Activated CD4-positive, alpha-beta T cell treated with anti-CD3 and anti-CD28 coated beads, Interleukin-2, amount 10 ng/mL, durations not matched to agents 24 days and 14 days (primary cell): ENCODE data around the gene STAT2. TPM values are rescaled to one million over a fixed set of nuclear protein-coding genes. Genes with fewer than 3 reads are reported as not detected.

ENCODE experiments used
- DNase-seq: peaks from one replicate; pipeline ENCODE4 v3.0.0; 2022
- H3K27ac Mint-ChIP-seq: one replicate; pipeline ENCODE4 v1.8.0; 2022; ENCODE audit warnings: mild to moderate bottlenecking, mixed read lengths
- H3K27me3 Mint-ChIP-seq: one replicate; pipeline ENCODE4 v1.8.0; 2022; ENCODE audit warnings: mixed read lengths
- H3K36me3 Mint-ChIP-seq: one replicate; pipeline ENCODE4 v1.8.0; 2022; ENCODE audit warnings: low read depth, mild to moderate bottlenecking, mixed read lengths
- H3K4me1 Mint-ChIP-seq: one replicate; pipeline ENCODE4 v1.8.0; 2021; ENCODE audit warnings: mixed read lengths
- H3K4me3 Mint-ChIP-seq: one replicate; pipeline ENCODE4 v1.8.0; 2022; ENCODE audit warnings: mild to moderate bottlenecking, moderate library complexity, mixed read lengths
- H3K9me3 Mint-ChIP-seq: one replicate; pipeline ENCODE4 v1.8.0; 2021; ENCODE audit warnings: mixed read lengths
- intact Hi-C: fragments of 100-400 bp; cut with micrococcal nuclease; formaldehyde crosslinking; loops from one replicate; pipeline ENCODE4 v1.15.1; 2023
- total RNA-seq: library from RNA; stranded (reverse); gene quantifications from 2 replicates; pipeline ENCODE4 v1.2.3, GENCODE V29; 2022

Gene STAT2
- total RNA-seq, 1 donor from 2014 or later: 68.4 TPM

DNA sequence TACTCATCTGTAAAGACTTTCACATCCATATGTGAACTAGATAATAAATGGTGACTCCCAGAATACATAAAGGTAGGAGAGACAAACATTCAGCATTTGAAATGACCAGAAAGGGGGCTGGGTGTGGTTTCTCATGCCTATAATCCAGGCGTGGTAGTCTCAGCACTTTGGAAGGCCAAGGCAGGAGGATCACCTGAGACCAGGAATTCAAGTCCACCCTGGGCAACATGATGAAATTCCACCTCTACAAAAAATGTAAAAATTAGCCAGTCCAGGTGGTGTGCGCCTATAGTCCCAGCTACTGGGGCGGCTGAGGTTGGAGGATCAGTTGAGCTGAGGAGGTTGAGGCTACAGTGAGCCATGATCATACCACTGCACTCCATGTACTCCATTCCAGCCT is 55.6 kb downstream of the STAT2 start:
- Mint-ChIP-seq H3K27me3 (no peaks in the 10 kb centered on the region), H3K27ac (no peak overlapping the region), H3K9me3 (no peaks in the 10 kb centered on the region), H3K36me3 (peaks cover 19% of the 10 kb centered on the region), H3K4me3 (no peak overlapping the region), H3K4me1 (peaks cover 17% of the 10 kb centered on the region)
- intact Hi-C loops: no loop called here
- DNase-seq: no peak

DNA sequence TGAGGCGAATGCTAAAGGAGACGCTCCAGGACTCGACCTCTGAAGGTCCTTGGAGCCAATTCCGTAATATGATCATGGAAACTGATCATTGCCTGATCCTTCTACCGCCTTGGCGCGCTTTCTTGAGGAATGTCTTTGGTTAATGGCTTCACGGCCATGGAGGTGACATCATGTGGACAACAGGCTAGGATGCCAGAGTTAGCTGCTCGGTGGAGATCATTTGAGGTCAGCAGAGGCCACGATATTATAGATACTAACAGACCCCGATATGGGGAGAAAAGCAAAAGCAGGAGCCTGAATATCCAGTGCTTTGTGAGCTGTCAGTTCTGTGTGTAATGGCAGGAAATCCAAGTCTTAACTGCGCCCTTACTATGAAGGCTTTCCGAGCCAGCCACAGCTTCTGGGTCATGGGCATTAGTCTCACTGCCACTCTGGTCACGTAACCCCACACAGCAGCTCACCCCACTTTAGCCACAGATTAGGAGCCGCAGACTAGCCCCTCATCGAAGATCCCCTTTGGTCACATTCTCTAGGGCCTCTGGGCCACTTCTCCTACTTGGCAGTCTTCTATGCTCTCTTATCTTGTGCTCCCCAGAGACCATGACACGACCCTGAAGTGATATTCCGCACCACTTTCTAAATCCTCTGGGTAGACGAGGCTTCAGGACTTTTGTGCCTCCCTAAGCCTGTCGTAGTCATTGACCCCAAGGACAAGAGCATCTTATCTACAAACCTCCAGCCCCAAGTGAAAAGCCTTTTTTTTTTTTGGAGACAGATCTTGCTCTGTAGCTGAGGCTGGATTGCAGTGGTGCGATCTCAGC is 59.1 kb downstream of the STAT2 start:
- H3K4me3 Mint-ChIP-seq: peak overlapping the region; percentile 99
- DNase-seq: no peak
- H3K4me1 Mint-ChIP-seq: peaks cover 39% of the 10 kb centered on the region
- intact Hi-C loops: loop anchor here (1.0 to 2.0 kb wide), 9 partner anchors 15 to 484 kb away; partner anchors contain the start of genes COQ10A, IL23A, PAN2 and SARNP
- no peaks in the 10 kb centered on the region for H3K27me3 Mint-ChIP-seq
- peak overlapping the region; percentile 97 for H3K27ac Mint-ChIP-seq
- no peaks in the 10 kb centered on the region for H3K9me3 Mint-ChIP-seq
- peaks cover 30% of the 10 kb centered on the region for H3K36me3 Mint-ChIP-seq

- intact Hi-C loops: loop anchor here (1.0 to 2.0 kb wide), 9 partner anchors 16 to 483 kb away; partner anchors contain the start of genes COQ10A, IL23A, PAN2 and SARNP
- H3K4me3 Mint-ChIP-seq: peak within 1 kb of the TSS; percentile 99
- H3K4me1 Mint-ChIP-seq: peaks cover 39% of the 10 kb centered on the region
- no peaks in the 10 kb centered on the region for H3K27me3 Mint-ChIP-seq
- peak within 1 kb of the TSS; percentile 97 for H3K27ac Mint-ChIP-seq
- peaks cover 28% of the 10 kb centered on the region for H3K36me3 Mint-ChIP-seq
- peak; percentile 99 for DNase-seq
- H3K9me3 Mint-ChIP-seq: no peaks in the 10 kb centered on the region
Measured at GRCh38 chr12:56299853-56300643, 59.9 kb downstream of the STAT2 start, which contains the start of gene CS. CS (minus strand) TSS chr12:56300330; CDS start chr12:56300201, 129 bp downstream.

- Mint-ChIP-seq H3K4me1 (peaks cover 39% of the 10 kb centered on the region), H3K36me3 (peaks cover 28% of the 10 kb centered on the region), H3K4me3 (peak overlapping the region; percentile 99), H3K27me3 (no peaks in the 10 kb centered on the region), H3K9me3 (no peaks in the 10 kb centered on the region), H3K27ac (peak overlapping the region; percentile 97)
- peak; percentile 81 for DNase-seq
- intact Hi-C loops: no loop called here
Measured at GRCh38 chr12:56299308-56299852, 60.5 kb downstream of the STAT2 start.

DNA sequence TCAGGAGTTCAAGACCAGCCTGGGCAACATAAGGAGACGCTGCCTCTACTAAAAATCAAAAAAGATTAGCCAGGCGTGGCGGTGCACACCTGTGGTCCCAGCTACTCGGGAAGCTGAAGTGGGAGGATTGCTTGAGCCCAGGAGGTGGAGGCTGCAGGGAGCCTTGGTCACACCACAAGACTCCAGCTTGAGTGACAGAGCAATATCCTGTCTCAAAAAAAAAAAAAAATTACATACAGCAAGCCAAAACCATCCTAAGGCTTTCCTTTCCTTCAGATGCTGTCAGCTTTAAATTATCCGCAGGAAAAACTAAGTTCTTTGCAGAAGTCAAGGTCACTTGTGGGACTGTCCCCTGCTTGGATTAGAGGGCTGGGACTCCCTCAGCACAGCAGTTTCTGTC is 61.1 kb downstream of the STAT2 start:
- H3K4me3 Mint-ChIP-seq: peak overlapping the region; percentile 99
- H3K36me3 Mint-ChIP-seq: peaks cover 31% of the 10 kb centered on the region
- H3K27me3 Mint-ChIP-seq: no peaks in the 10 kb centered on the region
- peak overlapping the region; percentile 97 for H3K27ac Mint-ChIP-seq
- H3K9me3 Mint-ChIP-seq: no peaks in the 10 kb centered on the region
- no peak for DNase-seq
- peaks cover 39% of the 10 kb centered on the region for H3K4me1 Mint-ChIP-seq
- intact Hi-C loops: no loop called here

DNA sequence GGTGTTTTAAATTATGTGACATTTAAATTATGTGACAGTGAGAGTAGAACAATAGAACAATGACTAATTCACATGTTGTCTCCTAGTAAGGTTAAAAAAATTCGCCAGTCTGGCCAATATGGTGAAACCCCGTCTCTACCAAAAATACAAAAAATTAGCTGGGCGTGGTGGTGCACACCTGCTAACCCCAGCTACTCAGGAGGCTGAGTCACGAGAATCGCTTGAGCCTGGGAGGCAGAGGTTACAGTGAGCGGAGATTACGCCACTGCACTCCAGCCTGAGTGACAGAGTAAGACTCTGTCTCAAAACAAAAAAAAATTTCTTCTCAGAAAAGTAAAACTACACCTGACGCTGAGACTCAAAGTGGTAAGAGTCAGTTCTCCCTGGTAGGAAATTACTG is 62.5 kb downstream of the STAT2 start:
- intact Hi-C loops: no loop called here
- Mint-ChIP-seq H3K27me3 (no peaks in the 10 kb centered on the region), H3K4me3 (peak overlapping the region; percentile 99), H3K9me3 (no peaks in the 10 kb centered on the region), H3K27ac (no peak overlapping the region), H3K36me3 (peaks cover 35% of the 10 kb centered on the region), H3K4me1 (peaks cover 41% of the 10 kb centered on the region)
- no peak for DNase-seq

- Mint-ChIP-seq H3K36me3 (peaks cover 37% of the 10 kb centered on the region), H3K4me3 (no peak overlapping the region), H3K27ac (no peak overlapping the region), H3K9me3 (no peaks in the 10 kb centered on the region), H3K4me1 (peaks cover 36% of the 10 kb centered on the region), H3K27me3 (no peaks in the 10 kb centered on the region)
- no peak for DNase-seq
- intact Hi-C loops: no loop called here
Measured at GRCh38 chr12:56296295-56296694, 63.6 kb downstream of the STAT2 start.

GRCh38 chr12:56293795-56294194 is 66.1 kb downstream of the STAT2 start:
- no peaks in the 10 kb centered on the region for H3K27me3 Mint-ChIP-seq
- H3K4me3 Mint-ChIP-seq: no peak overlapping the region
- H3K36me3 Mint-ChIP-seq: peaks cover 47% of the 10 kb centered on the region
- H3K9me3 Mint-ChIP-seq: no peaks in the 10 kb centered on the region
- no peak overlapping the region for H3K27ac Mint-ChIP-seq
- intact Hi-C loops: no loop called here
- no peak for DNase-seq
- peaks cover 38% of the 10 kb centered on the region for H3K4me1 Mint-ChIP-seq

Other genes with a start within 250 kb of the STAT2 start
- 3,831 and 3,993 TPM in 2 replicates for gene RPL41, start 243.5 kb downstream of the STAT2 start, total RNA-seq
- 8.9 and 11.2 TPM in 2 replicates for gene ZC3H10, start 241.8 kb downstream of the STAT2 start, total RNA-seq
- gene ESYT1, start 231.8 kb downstream of the STAT2 start, total RNA-seq: 155 and 158 TPM in 2 replicates
- gene MYL6B, start 207.5 kb downstream of the STAT2 start, total RNA-seq: 63.3 and 68.9 TPM in 2 replicates
- 717 and 752 TPM in 2 replicates for gene MYL6, start 201.7 kb downstream of the STAT2 start, total RNA-seq
- 127 and 130 TPM in 2 replicates for gene SMARCC2, start 170.6 kb downstream of the STAT2 start, total RNA-seq
- 39.8 and 41.1 TPM in 2 replicates for gene RNF41, start 138.2 kb downstream of the STAT2 start, total RNA-seq
- 94.7 and 96.0 TPM in 2 replicates for gene NABP2, start 135.8 kb downstream of the STAT2 start, total RNA-seq
- 0.86 and 1.6 TPM in 2 replicates for gene SLC39A5, start 130.1 kb downstream of the STAT2 start, total RNA-seq
- 68.0 and 69.0 TPM in 2 replicates for gene ANKRD52, start 101.7 kb downstream of the STAT2 start, total RNA-seq
- 17.0 TPM in 2 replicates for gene COQ10A, start 93.2 kb downstream of the STAT2 start, total RNA-seq
- 311 and 317 TPM in 2 replicates for gene CS, start 59.8 kb downstream of the STAT2 start, total RNA-seq
- 165 and 169 TPM in 2 replicates for gene CNPY2, start 44.1 kb downstream of the STAT2 start, total RNA-seq
- gene PAN2, start 26.1 kb downstream of the STAT2 start, total RNA-seq: 31.3 and 34.7 TPM in 2 replicates
- gene IL23A, start 21.2 kb downstream of the STAT2 start, total RNA-seq: 36.0 and 36.9 TPM in 2 replicates
- gene APOF, start 2.8 kb upstream of the STAT2 start, total RNA-seq: not detected in 2 replicates
- 46.5 and 48.8 TPM in 2 replicates for gene TIMELESS, start 89.3 kb upstream of the STAT2 start, total RNA-seq
- not detected in 2 replicates for gene MIP, start 94.5 kb upstream of the STAT2 start, total RNA-seq
- gene SPRYD4, start 108.5 kb upstream of the STAT2 start, total RNA-seq: 5.2 and 5.5 TPM in 2 replicates
- 1.9 and 2.4 TPM in 2 replicates for gene GLS2, start 128.1 kb upstream of the STAT2 start, total RNA-seq
- 4.1 and 5.8 TPM in 2 replicates for gene RBMS2, start 161.7 kb upstream of the STAT2 start, total RNA-seq